ENCODE data around the gene SPINT4. TPM values are rescaled to one million over a fixed set of nuclear protein-coding genes. Genes with fewer than 3 reads are reported as not detected.

Gene SPINT4
- polyA plus RNA-seq, 10 donors = not detected

- DNase-seq = no peak
These were observed 43.2 kb downstream of the SPINT4 start for GRCh38 chr20:45765307-45765875.

- DNase-seq = no peak
These were observed 43.8 kb downstream of the SPINT4 start for GRCh38 chr20:45765980-45766379.

GRCh38 chr20:45768479-45768878 is 46.3 kb downstream of the SPINT4 start:
- no peak for DNase-seq

GRCh38 chr20:45771182-45771759 is 49.1 kb downstream of the SPINT4 start:
- DNase-seq = peak; percentile 75 to 90 (median 88)

- DNase-seq = peak in 1 of 3 donors; percentile 12
These were observed 50.5 kb downstream of the SPINT4 start for GRCh38 chr20:45772693-45773092.

- DNase-seq = no peak
These were observed 52.8 kb downstream of the SPINT4 start for GRCh38 chr20:45774945-45775344.

- no peak for DNase-seq
These were observed 53.3 kb downstream of the SPINT4 start for GRCh38 chr20:45775411-45775810.

Other genes starting within 250 kb of the SPINT4 start
- not detected for gene SPINT3, start 206.7 kb upstream of the SPINT4 start, polyA plus RNA-seq (ENCODE audit: insufficient read length in 10 of 10)
- not detected for gene WFDC6, start 182.9 kb upstream of the SPINT4 start, polyA plus RNA-seq (ENCODE audit: insufficient read length in 10 of 10)
- gene EPPIN, start 174.9 kb upstream of the SPINT4 start, polyA plus RNA-seq (ENCODE audit: insufficient read length in 10 of 10) = under 1 TPM in 2 of 10 donors, not detected in 8; 0.11 to 0.16 TPM
- gene WFDC8, start 143.1 kb upstream of the SPINT4 start, polyA plus RNA-seq (ENCODE audit: insufficient read length in 10 of 10) = not detected
- gene WFDC10A, start 92.6 kb upstream of the SPINT4 start, polyA plus RNA-seq (ENCODE audit: insufficient read length in 10 of 10) = not detected
- gene WFDC9, start 91.1 kb upstream of the SPINT4 start, polyA plus RNA-seq (ENCODE audit: insufficient read length in 10 of 10) = not detected
- not detected for gene WFDC11, start 52.1 kb upstream of the SPINT4 start, polyA plus RNA-seq (ENCODE audit: insufficient read length in 10 of 10)
- not detected for gene WFDC13, start 20.3 kb upstream of the SPINT4 start, polyA plus RNA-seq (ENCODE audit: insufficient read length in 10 of 10)
- not detected for gene WFDC10B, start 17.3 kb upstream of the SPINT4 start, polyA plus RNA-seq (ENCODE audit: insufficient read length in 10 of 10)
- gene WFDC3, start 69.5 kb downstream of the SPINT4 start, polyA plus RNA-seq (ENCODE audit: insufficient read length in 10 of 10) = 1 to 10 TPM in 3 of 10 donors, under 1 TPM in 5, not detected in 2; 0.32 to 2.0 (median 0.76) TPM
- gene DNTTIP1, start 69.6 kb downstream of the SPINT4 start, polyA plus RNA-seq (ENCODE audit: insufficient read length in 10 of 10) = 10 to 100 TPM; 33.4 to 61.4 (median 49.6) TPM
- 10 to 100 TPM; 22.4 to 53.7 (median 32.7) TPM for gene UBE2C, start 90.3 kb downstream of the SPINT4 start, polyA plus RNA-seq (ENCODE audit: insufficient read length in 10 of 10)
- 1,000 to 10,000 TPM; 3,292 to 7,026 (median 6,344) TPM for gene TNNC2, start 105.0 kb downstream of the SPINT4 start, polyA plus RNA-seq (ENCODE audit: insufficient read length in 10 of 10)
- 10 to 100 TPM; 17.9 to 25.7 (median 19.4) TPM for gene SNX21, start 111.5 kb downstream of the SPINT4 start, polyA plus RNA-seq (ENCODE audit: insufficient read length in 10 of 10)
- 10 to 100 TPM; 16.0 to 21.7 (median 19.5) TPM for gene ACOT8, start 135.0 kb downstream of the SPINT4 start, polyA plus RNA-seq (ENCODE audit: insufficient read length in 10 of 10)
- 1 to 10 TPM; 3.3 to 3.9 (median 3.7) TPM for gene ZSWIM3, start 135.3 kb downstream of the SPINT4 start, polyA plus RNA-seq (ENCODE audit: insufficient read length in 10 of 10)
- 10 to 100 TPM in 3 of 10 donors, 1 to 10 TPM in 7; 7.3 to 11.7 (median 9.0) TPM for gene ZSWIM1, start 158.9 kb downstream of the SPINT4 start, polyA plus RNA-seq (ENCODE audit: insufficient read length in 10 of 10)
- gene SPATA25, start 165.3 kb downstream of the SPINT4 start, polyA plus RNA-seq (ENCODE audit: insufficient read length in 10 of 10) = 1 to 10 TPM; 3.0 to 7.7 (median 4.5) TPM
- gene NEURL2, start 168.9 kb downstream of the SPINT4 start, polyA plus RNA-seq (ENCODE audit: insufficient read length in 10 of 10) = 10 to 100 TPM in 7 of 10 donors, 1 to 10 TPM in 3; 8.4 to 15.4 (median 13.0) TPM
- gene CTSA, start 169.0 kb downstream of the SPINT4 start, polyA plus RNA-seq (ENCODE audit: insufficient read length in 10 of 10) = 10 to 100 TPM; 53.0 to 77.9 (median 64.4) TPM
- gene PLTP, start 189.8 kb downstream of the SPINT4 start, polyA plus RNA-seq (ENCODE audit: insufficient read length in 10 of 10) = 10 to 100 TPM; 15.6 to 58.5 (median 26.5) TPM
- 10 to 100 TPM; 21.9 to 30.4 (median 24.5) TPM for gene PCIF1, start 212.3 kb downstream of the SPINT4 start, polyA plus RNA-seq (ENCODE audit: insufficient read length in 10 of 10)
- 10 to 100 TPM in 2 of 10 donors, 1 to 10 TPM in 8; 7.9 to 12.0 (median 9.4) TPM for gene ZNF335, start 249.9 kb downstream of the SPINT4 start, polyA plus RNA-seq (ENCODE audit: insufficient read length in 10 of 10)